Gastroesophageal sphincter (tissue), 4 donors: Measurements from ENCODE around the gene CYTL1. TPM values are rescaled to one million over a fixed set of nuclear protein-coding genes. Genes with fewer than 3 reads are reported as not detected.

Experiments
- ATAC-seq: fragments of 150-250 bp; one replicate; pipeline ENCODE4 v1.9.1; 2016; ENCODE audit warnings: mild to moderate bottlenecking, moderate library complexity
- H3K27ac ChIP-seq, 4 donors: fragments of 200-600 bp; sonication (generic) in 3 of 4; 1 replicate in 3 of 4; 2 replicates in 1 of 4; pipeline ENCODE4 v1.5.1; 2016 to 2019
- H3K27me3 ChIP-seq: fragments of 200-600 bp; sonication (generic); one replicate; pipeline ENCODE4 v1.5.1; 2019
- H3K36me3 ChIP-seq, 2 donors: fragments of 200-600 bp; sonication (generic); one replicate each; pipeline ENCODE4 v1.5.1; 2019; ENCODE audit warnings: control low read depth in 1 of 2
- H3K4me1 ChIP-seq, 3 donors: fragments of 200-600 bp; sonication (generic); 1 replicate in 2 of 3; 2 replicates in 1 of 3; pipeline ENCODE4 v1.5.1; 2016 to 2019; ENCODE audit warnings: control low read depth in 2 of 3
- H3K4me3 ChIP-seq, 2 donors: fragments of 200-600 bp; sonication (generic); one replicate each; pipeline ENCODE4 v1.5.1; 2019; ENCODE audit warnings: mild to moderate bottlenecking in 1 of 2, moderate library complexity in 1 of 2
- H3K9me3 ChIP-seq, 3 donors: fragments of 200-600 bp; sonication (generic); one replicate each; pipeline ENCODE4 v1.5.1; 2017 to 2019; ENCODE audit warnings: control low read depth in 2 of 3
- CTCF ChIP-seq, 4 experiments: fragments of 200-600 bp in 2 of 4; fragments of 450-650 bp in 2 of 4; sonication (generic) in 1 of 4; IDR thresholded peaks; one replicate each; pipeline ENCODE4 v1.5.1; 2017 to 2019; ENCODE audit warnings: antibody characterized with exemption in 4 of 4, mild to moderate bottlenecking in 2 of 4, moderate library complexity in 2 of 4
- EP300 ChIP-seq: sonication (generic); formaldehyde crosslinking; IDR thresholded peaks from one replicate; pipeline ENCODE4 v1.6.1; 2017; ENCODE audit warnings: antibody characterized with exemption, mild to moderate bottlenecking
- POLR2A ChIP-seq, 2 donors: fragments of 450-650 bp; IDR thresholded peaks; one replicate each; pipeline ENCODE4 v1.6.1; 2017; ENCODE audit warnings: antibody characterized with exemption in 2 of 2, mild to moderate bottlenecking in 2 of 2, moderate library complexity in 1 of 2
- POLR2AphosphoS5 ChIP-seq: sonication (generic); formaldehyde crosslinking; IDR thresholded peaks from one replicate; pipeline ENCODE4 v1.6.1; 2017; ENCODE audit warnings: antibody characterized with exemption
- WGBS, 2 donors: methylation state at CpG; one replicate each; pipeline ENCODE4 v1.1.5; 2018; ENCODE audit warnings: low coverage in 1 of 2; 5-methylcytosine and 5-hydroxymethylcytosine counted together
- total RNA-seq, 4 donors: library from RNA; depleted of rRNA; stranded (reverse); fragments of >200 nt; gene quantifications; one replicate each; pipeline ENCODE4 v1.1.0, GENCODE V29; 2016

Gene CYTL1
- total RNA-seq, 4 donors from 2014 or later, result 1.4 to 5.0 (median 2.3) TPM

DNA sequence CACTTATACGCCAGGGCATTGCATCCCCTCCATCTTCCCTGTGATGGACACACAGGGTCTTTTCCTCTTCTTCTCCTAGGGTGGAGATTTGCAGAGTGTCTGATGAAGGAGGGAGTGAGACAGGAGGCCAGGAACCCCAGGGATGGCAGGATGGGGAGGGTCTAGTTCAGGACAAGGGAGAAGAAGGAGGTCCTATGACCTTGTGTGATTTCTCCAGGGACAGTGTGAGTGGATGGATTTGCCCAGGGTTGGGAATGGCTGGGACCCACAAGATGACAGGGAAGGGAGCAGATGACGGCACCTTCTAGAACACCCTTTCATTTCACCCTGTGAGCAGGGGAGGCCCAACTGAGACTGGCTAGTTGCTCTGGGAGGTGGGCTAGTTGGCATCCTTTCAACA, 34.2 kb downstream of the CYTL1 start:
- no peaks in the 10 kb centered on the region for H3K9me3 ChIP-seq
- ATAC-seq, result no peak
- H3K27me3 ChIP-seq, result no peaks in the 10 kb centered on the region
- H3K36me3 ChIP-seq, result no peaks in the 10 kb centered on the region
- H3K27ac ChIP-seq, result no peak overlapping the region
- H3K4me1 ChIP-seq, result no peaks in the 10 kb centered on the region
- 90 to 100% methylated on average over 2 of the region's 2 CpGs for WGBS, 2 donors
- TF ChIP-seq POLR2AphosphoS5 (no peak), POLR2A (IDR thresholded peaks at IDR 0.05) (no peak), CTCF (IDR thresholded peaks at IDR 0.05) (no peak), EP300 (no peak)
- no peak overlapping the region for H3K4me3 ChIP-seq

- 75% methylated on average over 1 of the region's 2 CpGs; no CpG with 5 or more reads in 1 of the 2 donors for WGBS, 2 donors
Measured at GRCh38 chr4:4984186-4984585, 35.1 kb downstream of the CYTL1 start.

DNA sequence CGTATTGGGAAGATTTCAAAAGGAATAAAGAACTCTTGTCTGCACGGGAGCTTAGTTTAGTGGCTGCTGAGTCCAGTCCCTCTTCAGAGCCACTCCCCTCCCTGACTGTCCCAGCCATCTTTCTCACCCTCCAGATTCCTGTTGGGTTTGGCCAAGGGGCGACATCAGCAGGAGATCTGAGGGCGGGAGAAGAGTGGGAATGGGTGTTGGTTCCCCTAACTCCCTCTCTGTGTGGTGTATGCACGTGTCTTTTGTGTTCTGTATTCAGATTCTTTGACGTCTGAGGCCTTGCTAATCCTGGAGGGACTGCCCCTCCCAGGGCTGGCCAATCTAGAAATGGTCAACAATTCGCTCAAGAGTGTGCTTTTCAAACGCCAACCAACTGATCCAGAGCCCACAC, 37.4 kb downstream of the CYTL1 start:
- Histone ChIP-seq H3K27me3 (no peaks in the 10 kb centered on the region), H3K9me3 (no peaks in the 10 kb centered on the region), H3K36me3 (no peaks in the 10 kb centered on the region), H3K4me1 (no peaks in the 10 kb centered on the region), H3K4me3 (no peak overlapping the region), H3K27ac (peak overlapping the region in 2 of 4 donors; percentile 43 to 59)
- 67 to 74% methylated on average over 3 to 5 of the region's 8 CpGs for WGBS, 2 donors
- TF ChIP-seq POLR2A (IDR thresholded peaks at IDR 0.05), result no peak
- no peak for TF ChIP-seq CTCF (IDR thresholded peaks at IDR 0.05)
- no peak for TF ChIP-seq EP300
- no peak for TF ChIP-seq POLR2AphosphoS5
- ATAC-seq, result peak; percentile 40

More at GRCh38 chr4:4984186-4984585, 35.1 kb downstream of the CYTL1 start:
- no peaks in the 10 kb centered on the region for H3K27me3 ChIP-seq
- no peaks in the 10 kb centered on the region for H3K9me3 ChIP-seq
- H3K4me1 ChIP-seq, result no peaks in the 10 kb centered on the region
- no peak overlapping the region for H3K4me3 ChIP-seq
- H3K27ac ChIP-seq, result no peak overlapping the region
- no peak for TF ChIP-seq POLR2A (IDR thresholded peaks at IDR 0.05)
- no peak for TF ChIP-seq POLR2AphosphoS5
- no peak for TF ChIP-seq EP300
- no peak for TF ChIP-seq CTCF (IDR thresholded peaks at IDR 0.05)
- no peak for ATAC-seq
- no peaks in the 10 kb centered on the region for H3K36me3 ChIP-seq

GRCh38 chr4:4981427-4981826, 37.8 kb downstream of the CYTL1 start:
- ATAC-seq, result peak; percentile 89
- no peak overlapping the region for H3K4me3 ChIP-seq
- TF ChIP-seq POLR2A (IDR thresholded peaks at IDR 0.05) (no peak), EP300 (no peak), POLR2AphosphoS5 (no peak), CTCF (IDR thresholded peaks at IDR 0.05) (no peak)
- 39 to 79% methylated on average over 2 to 3 of the region's 3 CpGs for WGBS, 2 donors
- H3K9me3 ChIP-seq, result no peaks in the 10 kb centered on the region
- H3K27me3 ChIP-seq, result no peaks in the 10 kb centered on the region
- H3K27ac ChIP-seq, result peak overlapping the region in 2 of 4 donors; percentile 49 to 59
- no peaks in the 10 kb centered on the region for H3K4me1 ChIP-seq
- H3K36me3 ChIP-seq, result no peaks in the 10 kb centered on the region

DNA sequence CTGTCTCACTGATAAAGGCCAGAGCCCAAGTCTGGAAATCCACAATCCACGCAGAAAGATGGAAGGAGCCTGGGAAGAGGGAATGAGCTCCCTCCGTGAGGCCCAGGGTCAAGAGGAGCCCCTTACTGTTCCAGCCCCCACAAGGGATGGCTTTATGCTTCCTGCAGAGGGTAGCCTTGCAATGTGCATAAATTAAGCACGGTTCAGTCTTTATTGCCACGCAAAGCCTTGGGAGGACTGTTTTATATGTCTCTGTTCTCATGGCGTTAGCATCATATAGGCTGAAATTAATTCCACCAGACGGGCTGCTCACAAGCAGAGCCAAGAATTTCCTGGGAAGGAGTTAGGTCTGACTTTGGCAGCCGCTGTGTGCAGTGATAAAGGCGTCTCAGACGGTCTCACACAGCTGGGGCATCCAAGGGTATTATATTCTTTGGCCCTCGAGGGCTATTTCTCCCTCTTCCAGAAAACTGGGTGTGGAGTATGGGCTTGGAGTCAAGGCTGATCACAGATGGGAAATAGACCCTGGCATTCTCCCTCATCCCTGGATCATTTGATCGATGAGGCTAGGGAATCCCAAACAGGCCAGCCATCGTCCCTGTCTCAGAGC, 38.5 kb downstream of the CYTL1 start:
- Histone ChIP-seq H3K36me3 (no peaks in the 10 kb centered on the region), H3K27me3 (no peaks in the 10 kb centered on the region), H3K9me3 (no peaks in the 10 kb centered on the region), H3K27ac (peak overlapping the region in 2 of 4 donors; percentile 44 to 49), H3K4me3 (no peak overlapping the region), H3K4me1 (no peaks in the 10 kb centered on the region)
- TF ChIP-seq POLR2AphosphoS5 (no peak), EP300 (no peak), POLR2A (IDR thresholded peaks at IDR 0.05) (no peak), CTCF (IDR thresholded peaks at IDR 0.05) (no peak)
- 43 to 45% methylated on average over 1 to 8 of the region's 12 CpGs for WGBS, 2 donors
- no peak for ATAC-seq
